Right renal pelvis (tissue), 4 donors: ENCODE data around the gene YPEL3. TPM values are rescaled to one million over a fixed set of nuclear protein-coding genes. Genes with fewer than 3 reads are reported as not detected.

Source experiments
- DNase-seq, 4 donors: peaks; one replicate each; pipeline ENCODE4 v3.0.0-alpha.2; 2013; ENCODE audit warnings: low read depth in 4 of 4, low spot score in 3 of 4, missing footprints in 1 of 4
- polyA plus RNA-seq, 4 donors: library from polyadenylated mRNA; unstranded; fragments of 120-200 nt; gene quantifications; one replicate each; pipeline ENCODE4 v1.2.1, GENCODE V29; 2013; ENCODE audit not compliant: insufficient read length in 4 of 4

Gene YPEL3
- polyA plus RNA-seq, 4 donors: 56.7 to 78.4 (median 60.1) TPM

DNA sequence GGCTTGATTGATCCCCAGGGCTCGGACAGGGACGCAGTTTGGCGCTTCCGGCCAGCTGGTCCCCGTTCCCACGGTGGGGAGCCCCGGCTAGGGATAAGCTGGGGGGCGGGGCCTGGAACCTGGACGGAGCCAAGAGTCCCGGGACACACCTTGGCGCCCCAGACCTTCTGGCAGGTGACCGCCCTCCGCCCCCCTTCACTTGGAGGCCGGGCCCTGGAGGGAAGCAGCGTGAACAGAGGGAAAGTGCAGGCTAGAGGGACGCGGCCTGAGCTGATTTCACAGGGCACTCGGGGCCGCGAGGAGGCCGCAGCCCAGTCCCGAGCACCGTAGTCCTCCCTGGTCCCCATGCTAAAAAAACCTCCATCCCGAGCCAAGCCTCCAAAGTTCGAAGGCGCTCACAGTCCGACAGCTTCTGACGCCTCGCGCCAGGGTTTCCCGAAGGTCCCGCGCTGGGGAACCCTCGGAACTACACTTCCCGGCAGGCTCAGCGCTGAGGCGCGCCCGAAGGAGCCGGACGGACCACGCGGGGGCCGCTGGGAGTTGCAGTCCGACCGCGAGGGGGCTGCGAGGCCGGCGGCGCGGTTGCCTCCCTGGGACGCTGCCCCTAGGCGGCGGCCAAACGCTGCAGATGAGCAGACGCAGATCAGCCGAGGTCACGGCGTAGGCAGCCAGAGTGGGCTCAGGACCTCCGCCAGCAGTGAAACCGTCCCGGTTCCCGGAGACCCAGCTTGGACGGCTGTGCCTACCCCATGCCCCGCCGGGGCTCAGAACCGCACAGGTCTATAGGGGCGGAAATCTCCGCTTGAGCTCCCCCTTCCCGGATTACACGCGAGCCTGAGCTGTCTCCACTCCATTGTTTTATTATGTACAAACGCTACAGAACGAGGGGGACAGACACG, 4.3 kb downstream of the YPEL3 start, which contains the start of gene TBX6:
TSS of gene TBX6 (minus strand) at position 451 of the 899 bp plus-strand sequence. CDS start 731 bp downstream, outside the sequence.
- peak; percentile 76 to 88 (median 84) for DNase-seq

DNA sequence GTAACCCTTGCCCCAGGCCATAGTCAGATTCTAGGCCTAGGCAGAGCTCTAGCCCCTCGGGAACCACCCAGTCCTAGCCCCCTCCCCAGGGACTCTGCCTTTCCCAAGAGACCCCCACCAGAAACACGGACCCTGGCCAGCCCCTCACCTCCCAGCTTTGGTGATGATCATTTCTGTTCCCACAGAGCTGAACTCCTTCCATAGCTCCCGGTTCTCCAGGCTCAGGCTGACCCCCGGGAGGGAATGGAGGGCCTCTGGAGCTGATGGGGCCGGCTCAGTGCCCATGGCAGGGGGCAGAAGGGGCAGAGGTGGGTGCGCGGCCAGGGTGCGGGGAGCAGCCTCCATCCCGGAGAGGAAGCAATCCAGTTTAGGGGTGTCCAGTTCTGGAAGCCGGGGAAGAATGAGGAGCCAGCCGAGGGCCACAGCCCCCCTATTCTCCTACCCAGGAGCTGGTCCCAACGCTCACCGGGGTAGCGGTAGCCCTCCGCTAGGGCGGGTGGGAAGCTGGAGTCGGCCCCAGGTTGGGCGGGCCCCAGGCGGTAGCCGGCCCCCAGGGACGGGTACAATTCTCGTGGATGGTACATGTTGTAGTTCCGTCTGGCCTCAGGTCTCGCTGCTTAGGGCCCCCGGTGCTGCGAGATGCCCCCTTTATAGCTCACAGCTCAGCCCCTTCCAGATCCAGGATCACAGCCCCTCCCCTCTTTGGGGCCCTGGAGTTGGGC, 5.2 kb downstream of the YPEL3 start:
- no peak for DNase-seq

DNA sequence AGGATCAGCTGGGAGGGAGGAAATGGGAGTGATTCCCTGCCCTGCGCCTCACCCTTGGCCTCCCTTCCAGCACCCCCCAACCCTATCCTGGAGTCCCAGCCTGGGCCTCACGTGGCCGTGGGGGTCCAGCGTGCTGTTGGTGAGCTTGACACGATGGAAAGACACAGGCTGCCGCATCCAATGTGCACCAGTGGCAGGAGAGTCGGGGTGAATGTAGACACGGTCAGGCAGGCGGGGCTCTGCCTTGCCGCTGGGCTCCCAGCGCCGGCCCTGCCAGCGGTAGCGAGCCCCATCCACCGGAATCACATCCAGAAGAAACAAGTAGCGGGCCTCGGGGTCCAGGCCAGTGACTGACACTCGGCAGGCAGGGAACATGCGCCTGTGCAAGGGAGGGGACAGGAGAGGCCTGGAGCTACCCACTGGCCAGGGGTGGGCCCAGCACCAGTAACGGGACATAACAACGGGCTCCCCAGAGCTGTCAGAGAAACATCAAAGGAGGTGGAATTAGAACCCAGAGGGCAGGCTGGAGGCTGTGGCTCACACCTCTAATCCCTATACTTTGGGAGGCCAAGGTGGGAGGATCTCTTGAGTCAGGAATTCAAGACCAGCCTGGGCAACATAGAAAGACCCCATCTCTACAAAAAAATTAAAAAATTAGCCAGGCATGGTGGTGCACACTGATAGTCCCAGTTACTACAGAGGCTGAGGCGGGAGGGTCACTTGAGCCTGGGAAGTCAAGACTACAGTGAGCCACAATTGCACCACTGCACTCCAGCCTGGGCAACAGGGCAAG, 7.0 kb downstream of the YPEL3 start:
- DNase-seq: no peak

DNA sequence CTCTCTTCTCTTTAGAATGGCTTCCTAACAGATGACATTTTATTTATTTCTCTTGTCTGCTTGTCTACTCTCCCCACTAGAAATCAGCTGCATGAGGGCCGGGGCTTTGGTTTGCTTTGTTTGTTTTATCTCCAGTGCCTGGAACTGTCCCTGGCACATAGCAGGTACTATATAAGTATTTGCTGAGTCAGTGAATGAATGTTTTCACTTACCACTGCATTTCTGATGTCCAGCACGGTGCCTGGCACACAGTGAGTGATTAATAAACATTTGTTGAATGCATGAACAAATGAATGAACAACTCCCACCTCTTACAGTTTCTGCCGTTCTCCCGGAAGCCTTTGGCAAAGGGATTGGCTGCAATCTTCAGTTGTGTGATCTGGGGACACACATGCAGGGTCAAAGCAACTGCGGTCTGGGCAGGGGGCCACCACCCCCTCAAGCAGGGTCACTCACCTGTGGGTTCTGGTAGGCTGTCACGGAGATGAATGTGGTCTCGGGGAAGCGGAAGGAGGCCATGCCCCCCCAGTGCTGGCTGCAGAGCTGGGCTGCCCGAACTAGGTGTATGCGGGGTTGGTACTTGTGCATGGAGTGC, 7.7 kb downstream of the YPEL3 start:
- DNase-seq: no peak

DNA sequence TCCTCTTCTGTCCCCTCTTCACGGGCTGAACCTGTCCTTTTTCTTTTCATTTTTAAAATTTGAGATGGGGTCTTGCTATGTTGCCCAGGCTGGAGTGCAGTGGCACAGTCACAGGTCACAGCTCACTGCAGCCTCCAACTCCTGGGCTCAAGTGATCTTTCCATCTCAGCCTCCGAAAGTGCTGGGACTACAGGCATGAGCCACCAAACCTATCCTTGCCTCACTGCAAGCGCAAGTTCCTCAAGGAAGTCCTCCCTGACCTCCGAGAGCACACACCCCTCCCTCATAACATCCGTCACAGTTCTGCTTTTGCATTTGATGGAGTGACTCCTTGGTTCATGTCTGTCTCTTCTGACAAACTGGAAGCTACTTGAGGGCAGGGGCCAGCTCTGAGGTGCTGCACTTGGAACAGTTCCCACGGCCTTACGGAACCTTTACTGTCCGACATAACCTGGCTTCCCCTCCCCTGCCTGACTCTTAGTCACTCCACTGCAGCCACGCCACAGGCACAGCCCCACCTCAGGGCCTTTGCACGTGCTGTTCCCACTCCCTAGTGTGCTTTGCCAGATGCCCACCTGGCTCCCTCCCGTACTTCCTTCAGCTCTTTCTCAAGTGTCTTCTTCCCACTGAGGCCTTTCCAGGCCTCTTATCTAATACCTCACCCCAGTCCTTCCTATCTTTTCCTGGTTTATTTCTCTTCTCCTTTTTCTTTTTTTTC, 8.7 kb downstream of the YPEL3 start:
- no peak for DNase-seq

DNA sequence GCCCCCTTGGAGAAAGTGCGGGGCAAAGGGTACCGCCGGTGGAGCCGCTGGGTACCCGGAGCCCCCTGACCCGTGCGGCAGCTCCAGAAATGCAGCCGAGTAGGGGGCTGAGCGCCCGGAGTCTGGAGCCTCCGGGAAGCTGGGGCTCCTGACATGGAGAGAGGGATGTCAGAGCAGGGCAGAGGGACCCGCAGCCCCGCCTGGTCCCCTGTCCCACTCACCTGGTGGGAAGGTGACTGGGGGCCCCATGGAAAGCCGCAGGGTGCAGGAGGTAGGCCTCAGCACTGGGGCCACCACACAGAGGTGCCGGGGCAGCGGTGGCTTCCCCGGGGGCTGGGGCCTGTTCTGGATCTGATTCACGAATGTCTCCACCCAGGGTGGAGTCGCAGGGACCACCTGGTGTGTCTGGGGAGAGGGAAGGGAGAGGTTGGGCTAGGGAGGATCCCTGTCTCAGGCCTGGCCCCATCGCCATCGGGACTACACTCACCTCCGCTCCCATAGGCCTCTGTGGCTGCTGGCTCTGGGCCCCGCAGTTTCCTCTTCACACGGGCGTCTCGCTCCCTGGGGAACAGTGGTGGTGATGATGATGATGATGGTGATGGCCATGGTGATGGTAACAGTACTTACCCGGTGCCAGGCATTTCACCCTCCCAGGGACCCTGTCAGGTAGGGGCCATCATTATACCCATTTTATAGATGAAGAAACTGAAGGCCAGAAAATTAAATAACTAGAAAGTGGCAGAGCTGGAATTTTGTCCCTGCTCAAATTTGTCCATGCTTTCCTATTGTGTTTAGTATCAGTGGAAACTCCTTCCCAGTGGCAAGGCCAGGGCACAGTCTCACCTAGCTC, 9.5 kb downstream of the YPEL3 start:
- no peak for DNase-seq

DNA sequence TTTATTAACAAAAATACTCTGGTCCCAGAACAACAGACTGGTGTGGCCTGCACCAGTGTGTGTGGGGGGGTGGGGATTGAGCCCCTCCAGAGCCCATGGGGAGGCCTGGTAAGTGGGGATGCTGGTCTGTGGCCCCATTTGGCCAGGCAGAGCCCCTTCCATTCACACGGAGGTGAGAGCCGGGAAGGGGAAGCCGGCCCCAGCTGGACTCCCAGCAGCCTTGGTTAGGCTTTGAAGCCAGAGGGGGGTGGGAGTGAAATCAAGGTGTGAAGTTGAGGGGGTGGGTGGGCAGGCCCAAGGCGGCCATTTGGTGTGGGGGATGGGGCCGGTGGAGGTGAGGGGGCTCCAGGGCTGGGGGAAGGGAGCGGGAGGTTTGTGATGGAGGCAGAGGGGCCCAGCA, 10.2 kb downstream of the YPEL3 start:
- no peak for DNase-seq

DNA sequence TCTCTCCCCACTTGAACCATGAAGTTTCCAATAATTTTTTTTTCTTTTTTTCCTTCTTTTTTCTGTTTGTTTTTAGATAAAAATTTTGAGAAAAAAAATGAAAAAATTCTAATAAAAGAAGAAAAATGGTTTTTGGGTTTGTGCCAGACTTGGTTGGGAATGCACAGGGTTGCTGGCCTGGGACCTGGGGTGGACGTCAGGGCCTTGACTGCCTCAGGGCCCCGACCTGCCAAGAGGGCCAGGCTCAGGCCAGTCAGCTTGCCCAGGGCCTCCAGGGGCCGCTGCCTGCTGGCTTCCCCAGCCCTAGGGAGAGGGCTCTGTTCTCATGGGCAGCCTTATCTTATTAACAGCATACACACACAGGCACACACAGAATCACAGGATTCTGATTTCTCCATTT, 10.8 kb downstream of the YPEL3 start:
- DNase-seq: no peak

DNA sequence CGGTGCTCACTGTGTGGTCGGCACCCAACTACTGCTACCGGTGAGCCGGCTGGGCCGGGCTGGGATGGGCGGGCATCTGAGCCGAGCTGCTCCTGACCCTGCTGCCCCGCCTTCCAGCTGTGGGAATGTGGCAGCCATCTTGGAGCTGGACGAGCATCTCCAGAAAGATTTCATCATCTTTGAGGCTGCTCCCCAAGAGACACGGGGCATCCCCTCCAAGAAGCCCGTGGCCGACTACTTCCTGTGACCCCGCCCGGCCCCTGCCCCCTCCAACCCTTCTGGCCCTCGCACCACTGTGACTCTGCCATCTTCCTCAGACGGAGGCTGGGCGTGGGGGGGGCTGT, 11.2 kb downstream of the YPEL3 start:
- no peak for DNase-seq

DNA sequence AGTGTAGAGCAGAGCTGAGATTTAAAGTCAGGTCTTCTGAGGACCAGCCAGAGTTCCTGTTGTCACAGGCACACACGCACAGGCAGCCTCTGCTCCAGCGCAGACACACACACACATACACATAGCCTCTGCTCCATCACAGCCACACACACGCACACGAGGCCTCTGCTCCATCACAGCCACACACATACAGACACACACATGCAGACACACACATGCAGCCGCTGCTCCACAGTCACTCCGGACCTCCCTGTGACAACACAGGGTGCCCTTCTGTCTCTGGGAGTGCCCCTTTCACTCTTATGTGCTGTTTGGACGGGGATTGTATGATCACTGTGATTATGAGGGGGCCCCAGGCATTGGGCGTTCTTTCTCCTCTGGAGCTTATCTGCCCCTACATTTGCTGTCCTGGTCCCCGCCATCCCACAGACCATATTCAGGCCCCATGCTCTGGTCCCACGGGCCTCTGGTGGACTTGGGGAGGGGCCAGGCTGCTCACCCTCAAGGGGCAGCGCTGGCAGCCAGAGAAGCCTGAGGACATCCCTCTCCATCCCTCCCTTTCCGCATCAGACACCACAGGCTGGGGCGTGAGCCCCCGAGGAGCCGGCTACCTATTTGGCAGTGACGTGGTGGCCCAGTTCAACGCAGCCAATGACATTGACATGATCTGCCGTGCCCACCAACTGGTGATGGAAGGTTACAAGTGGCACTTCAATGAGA, 11.8 kb downstream of the YPEL3 start:
- DNase-seq: no peak

DNA sequence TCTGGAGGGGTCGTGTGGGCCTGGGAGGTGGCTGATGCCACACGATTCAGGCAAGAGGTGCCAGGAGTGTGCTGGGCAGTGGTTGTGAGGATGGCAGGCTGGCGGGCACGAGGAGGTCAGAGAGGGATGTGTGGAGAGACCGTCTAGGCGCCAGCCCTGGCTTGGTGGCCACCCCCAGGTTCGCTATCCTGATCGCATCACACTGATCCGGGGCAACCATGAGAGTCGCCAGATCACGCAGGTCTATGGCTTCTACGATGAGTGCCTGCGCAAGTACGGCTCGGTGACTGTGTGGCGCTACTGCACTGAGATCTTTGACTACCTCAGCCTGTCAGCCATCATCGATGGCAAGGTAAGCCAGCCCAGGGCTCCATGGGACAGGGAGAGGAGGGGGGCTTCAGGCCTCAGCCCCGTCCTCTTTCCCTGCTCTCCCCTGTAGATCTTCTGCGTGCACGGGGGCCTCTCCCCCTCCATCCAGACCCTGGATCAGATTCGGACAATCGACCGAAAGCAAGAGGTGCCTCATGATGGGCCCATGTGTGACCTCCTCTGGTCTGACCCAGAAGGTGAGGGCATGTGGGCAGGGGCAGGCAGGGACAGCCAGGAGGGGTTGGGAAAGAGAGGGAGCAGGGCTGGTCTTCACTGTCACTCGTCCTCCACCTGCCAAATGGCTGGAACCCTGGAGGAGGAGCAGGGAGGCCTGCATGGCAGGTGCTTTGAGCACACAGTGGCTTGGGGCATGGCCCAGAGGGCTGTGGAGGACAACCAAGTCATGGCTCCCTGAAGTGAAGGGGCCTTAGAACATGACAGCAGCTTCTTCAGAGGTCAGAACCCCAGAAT, 12.6 kb downstream of the YPEL3 start:
- no peak for DNase-seq

DNA sequence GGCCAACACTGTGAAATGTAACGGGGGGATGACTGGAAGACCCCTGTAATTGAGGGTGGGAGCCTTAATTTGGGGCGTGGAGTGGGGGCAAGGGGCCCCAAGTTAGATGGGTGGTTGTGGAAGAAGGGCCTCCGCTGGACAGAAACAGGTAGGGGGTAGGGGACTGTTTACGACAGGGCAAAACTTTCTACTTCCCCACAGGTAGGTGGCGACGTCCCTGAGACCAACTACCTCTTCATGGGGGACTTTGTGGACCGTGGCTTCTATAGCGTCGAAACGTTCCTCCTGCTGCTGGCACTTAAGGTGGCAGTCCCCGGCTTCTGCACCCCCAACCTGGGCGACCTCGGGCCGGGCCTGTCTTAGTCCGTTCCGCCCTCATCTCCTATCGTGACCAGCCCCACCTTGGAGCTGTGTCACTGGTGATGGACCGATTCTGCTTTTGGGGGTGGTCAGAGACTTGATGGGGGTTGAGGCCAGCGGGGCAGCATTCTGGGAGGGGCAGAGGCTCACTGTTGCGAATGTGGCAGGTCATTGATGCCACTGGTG, 13.4 kb downstream of the YPEL3 start:
- no peak for DNase-seq

DNA sequence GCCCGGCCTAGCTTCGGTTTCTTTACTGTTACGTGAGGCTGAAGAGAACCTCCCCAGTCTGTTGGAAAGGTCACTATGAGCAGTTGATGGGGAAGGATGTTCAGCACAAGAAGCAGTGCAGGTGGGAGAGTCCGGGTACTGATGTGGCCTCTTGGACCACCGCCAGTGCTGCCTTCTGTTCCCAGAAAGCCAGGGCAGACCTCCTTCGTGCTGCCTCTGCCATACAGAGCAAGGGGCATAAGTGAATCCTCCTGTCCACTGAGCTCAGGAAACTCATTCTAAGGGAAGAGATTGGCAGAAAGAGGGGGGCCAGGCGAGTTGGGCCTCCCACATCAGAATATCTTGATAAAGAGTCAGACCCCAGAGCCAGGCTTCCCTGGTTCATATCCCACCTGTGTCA, 16.5 kb downstream of the YPEL3 start:
- no peak for DNase-seq

DNA sequence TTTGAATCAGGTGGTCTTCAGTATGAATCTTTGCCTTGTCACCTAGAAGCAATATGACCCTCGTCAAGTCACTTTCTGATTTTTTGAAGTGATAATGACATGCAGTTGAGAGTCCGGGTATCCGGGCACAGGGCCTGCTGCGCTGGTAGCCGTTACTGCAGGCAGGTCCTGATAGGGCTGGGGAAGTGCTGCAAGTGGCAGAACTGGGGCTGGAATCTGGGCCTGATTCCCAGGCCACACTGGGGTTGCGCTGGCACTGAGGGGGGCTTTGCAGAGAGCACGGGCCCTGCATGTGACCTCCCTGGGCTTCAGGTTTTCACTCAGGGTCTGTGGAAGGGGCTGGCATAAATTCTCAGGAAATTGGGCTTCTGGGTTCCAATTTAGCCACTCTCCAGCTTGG, 17.3 kb downstream of the YPEL3 start:
- DNase-seq: no peak

DNA sequence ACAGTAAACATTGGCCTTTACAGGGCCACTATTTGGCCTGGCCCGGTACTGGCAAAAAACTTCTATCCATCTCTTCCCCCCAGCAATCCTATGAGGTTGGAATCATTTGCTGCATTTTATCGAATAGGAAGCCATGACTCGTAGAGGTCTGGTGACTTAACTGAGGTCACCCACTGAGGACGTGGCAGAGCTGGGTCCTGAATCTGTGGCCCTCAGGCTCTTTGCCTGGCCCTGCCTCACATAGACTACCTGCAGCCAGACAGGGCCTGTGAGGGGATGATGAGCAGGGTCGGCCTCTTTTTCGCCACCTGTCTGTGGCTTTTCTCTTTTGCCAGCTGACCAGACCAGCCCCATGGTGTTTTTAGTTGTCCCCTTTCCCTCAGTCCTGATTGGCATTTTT, 18.4 kb downstream of the YPEL3 start:
- DNase-seq: no peak

DNA sequence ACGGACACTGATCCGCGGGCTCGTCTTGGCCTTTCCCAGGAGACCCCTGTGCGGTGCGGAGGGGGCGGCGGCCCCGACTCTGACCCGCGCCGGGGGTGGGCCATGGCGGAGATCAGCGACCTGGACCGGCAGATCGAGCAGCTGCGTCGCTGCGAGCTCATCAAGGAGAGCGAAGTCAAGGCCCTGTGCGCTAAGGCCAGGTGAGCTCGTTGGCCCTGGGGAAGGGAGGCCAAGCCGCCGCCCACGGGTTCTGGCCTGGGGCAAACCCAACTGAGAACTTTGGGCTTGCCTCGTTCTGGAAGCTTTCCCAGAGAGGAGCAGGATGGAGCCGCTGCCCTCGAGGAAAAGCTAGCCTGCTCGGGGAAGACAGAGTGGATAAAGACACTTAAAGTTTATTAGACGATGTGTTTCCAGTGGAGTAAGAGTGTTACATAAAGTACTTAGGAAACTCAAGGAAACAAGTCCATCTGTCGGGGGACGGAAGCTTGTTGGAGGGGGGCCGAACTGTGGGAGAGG, 19.7 kb downstream of the YPEL3 start:
- DNase-seq: no peak
